AG04450 (cell line): ENCODE data around the gene SLAMF6. TPM values are rescaled to one million over a fixed set of nuclear protein-coding genes. Genes with fewer than 3 reads are reported as not detected.

Experiments used
- CTCF ChIA-PET: fragments of 300-600, 350-600 bp; formaldehyde crosslinking; extraction: SDS; loops from one replicate; lab custom pipeline; 2022; ENCODE audit warnings: antibody characterized with exemption, inconsistent platforms; lab: Charles Lee
- POLR2A ChIA-PET: fragments of 350-600 bp; formaldehyde crosslinking; extraction: SDS; loops from one replicate; lab custom pipeline; 2021; ENCODE audit warnings: antibody characterized with exemption, inconsistent platforms; lab: Yijun Ruan, JAX
- DNase-seq: peaks from one replicate; pipeline ENCODE4 v3.0.0-alpha.2; 2011; ENCODE audit warnings: low read depth, low spot score
- H3K27ac ChIP-seq: one replicate; pipeline ENCODE4 v1.5.1; 2012; ENCODE audit warnings: low read depth, low read length, control low read depth
- H3K27me3 ChIP-seq: one replicate; pipeline ENCODE4 v1.6.0; 2012; ENCODE audit warnings: low read length; ENCODE audit not compliant: control insufficient read depth, insufficient read depth
- H3K4me3 ChIP-seq: 2 replicates; pipeline ENCODE4 v1.5.1; 2011; ENCODE audit warnings: mild to moderate bottlenecking, low read depth, low read length, control low read depth
- H3K9me3 ChIP-seq: 2 replicates; pipeline ENCODE4 v1.5.1; 2012; ENCODE audit warnings: low read length; ENCODE audit not compliant: control insufficient read depth, insufficient read depth
- polyA plus RNA-seq: library from polyadenylated mRNA; depleted of rRNA; stranded (reverse); fragments of >200 nt; gene quantifications from 2 replicates; pipeline ENCODE4 v1.2.3, GENCODE V29; 2011
- TF ChIP-seq, protein P1 (sequence below): IDR thresholded peaks from 2 replicates; pipeline ENCODE4 v1.5.1; 2011; ENCODE audit warnings: low read depth, low read length, control low read depth, inconsistent platforms

SLAMF6 gene
- polyA plus RNA-seq, 1 experiment = not detected

DNA sequence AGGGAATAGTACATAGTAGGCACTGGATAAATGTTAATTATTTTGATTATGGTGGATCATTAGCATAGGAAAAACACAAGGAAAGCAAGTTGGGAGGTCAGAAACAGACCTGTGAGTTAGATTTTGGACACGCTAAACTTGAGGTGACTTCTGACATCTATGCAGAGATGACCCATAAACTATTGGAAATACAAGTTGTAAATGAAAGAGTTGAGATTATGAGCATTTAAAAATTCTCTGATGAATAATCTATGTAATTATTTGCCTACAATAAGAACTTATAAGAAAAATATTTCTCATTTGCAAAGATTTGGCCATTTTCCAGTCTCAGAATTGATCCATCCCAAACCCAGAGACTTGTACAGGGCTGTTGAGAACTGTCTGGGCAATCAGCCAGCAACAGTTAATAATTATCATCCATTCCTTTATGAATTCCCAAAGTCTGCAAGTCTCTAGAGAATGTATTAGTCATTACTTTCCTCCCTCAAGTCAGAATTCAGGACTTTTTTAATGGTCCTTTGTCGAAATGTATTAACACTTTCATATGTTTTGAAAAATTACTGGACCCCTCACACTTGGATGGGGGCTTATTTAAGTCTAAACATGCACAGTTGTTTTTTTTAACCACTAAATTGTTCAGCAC is 19.4 kb upstream of the SLAMF6 start:
- no peaks in the 10 kb centered on the region for H3K9me3 ChIP-seq
- DNase-seq = no peak
- no peaks in the 10 kb centered on the region for H3K27me3 ChIP-seq
- CTCF ChIA-PET = interaction anchor here (0.7 kb wide), 1 partner anchor 1353 kb away, joined by 3 read pairs; no protein-coding TSS in a partner anchor
- TF ChIP-seq, protein P1, sequence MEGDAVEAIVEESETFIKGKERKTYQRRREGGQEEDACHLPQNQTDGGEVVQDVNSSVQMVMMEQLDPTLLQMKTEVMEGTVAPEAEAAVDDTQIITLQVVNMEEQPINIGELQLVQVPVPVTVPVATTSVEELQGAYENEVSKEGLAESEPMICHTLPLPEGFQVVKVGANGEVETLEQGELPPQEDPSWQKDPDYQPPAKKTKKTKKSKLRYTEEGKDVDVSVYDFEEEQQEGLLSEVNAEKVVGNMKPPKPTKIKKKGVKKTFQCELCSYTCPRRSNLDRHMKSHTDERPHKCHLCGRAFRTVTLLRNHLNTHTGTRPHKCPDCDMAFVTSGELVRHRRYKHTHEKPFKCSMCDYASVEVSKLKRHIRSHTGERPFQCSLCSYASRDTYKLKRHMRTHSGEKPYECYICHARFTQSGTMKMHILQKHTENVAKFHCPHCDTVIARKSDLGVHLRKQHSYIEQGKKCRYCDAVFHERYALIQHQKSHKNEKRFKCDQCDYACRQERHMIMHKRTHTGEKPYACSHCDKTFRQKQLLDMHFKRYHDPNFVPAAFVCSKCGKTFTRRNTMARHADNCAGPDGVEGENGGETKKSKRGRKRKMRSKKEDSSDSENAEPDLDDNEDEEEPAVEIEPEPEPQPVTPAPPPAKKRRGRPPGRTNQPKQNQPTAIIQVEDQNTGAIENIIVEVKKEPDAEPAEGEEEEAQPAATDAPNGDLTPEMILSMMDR = no peak
- POLR2A ChIA-PET = no interaction called here
- no peak overlapping the region for H3K4me3 ChIP-seq
- no peak overlapping the region for H3K27ac ChIP-seq

DNA sequence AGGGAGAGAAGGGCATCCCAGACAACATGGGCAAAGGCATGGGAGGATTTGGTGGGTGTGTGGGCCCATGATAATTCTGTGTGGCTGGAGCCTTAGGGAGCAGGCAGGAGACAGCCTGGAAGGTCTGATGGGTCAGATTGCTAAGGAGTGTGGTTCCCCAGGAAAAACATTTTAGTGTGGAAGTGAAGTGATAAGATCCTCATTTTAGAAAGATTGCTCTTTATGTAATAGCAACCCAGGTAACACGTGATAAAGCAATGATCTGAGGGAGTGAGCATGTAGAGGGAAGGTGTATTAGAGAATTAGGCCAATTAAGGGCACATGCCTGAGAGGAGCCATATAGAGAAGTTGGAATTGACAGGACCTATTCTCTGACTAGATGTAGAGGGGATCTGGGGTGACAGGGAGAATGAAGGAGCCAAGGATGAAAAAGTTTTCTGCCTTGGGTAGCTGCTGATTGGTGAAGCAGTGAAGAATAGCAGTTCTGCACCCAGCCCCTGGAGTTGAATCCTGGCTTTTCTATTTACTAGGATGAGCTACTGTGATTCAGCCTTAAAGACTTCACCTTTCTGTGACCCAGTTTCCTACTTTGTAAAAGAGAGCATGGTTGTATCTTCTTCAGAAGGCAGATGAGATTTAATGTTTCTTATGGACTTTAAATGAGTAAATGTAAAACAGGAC is 18.7 kb upstream of the SLAMF6 start:
- Histone ChIP-seq H3K9me3 (no peaks in the 10 kb centered on the region), H3K27ac (no peak overlapping the region), H3K4me3 (no peak overlapping the region), H3K27me3 (no peaks in the 10 kb centered on the region)
- ChIA-PET POLR2A (no interaction called here), CTCF (no interaction called here)
- TF ChIP-seq, protein P1 = no peak
- no peak for DNase-seq

DNA sequence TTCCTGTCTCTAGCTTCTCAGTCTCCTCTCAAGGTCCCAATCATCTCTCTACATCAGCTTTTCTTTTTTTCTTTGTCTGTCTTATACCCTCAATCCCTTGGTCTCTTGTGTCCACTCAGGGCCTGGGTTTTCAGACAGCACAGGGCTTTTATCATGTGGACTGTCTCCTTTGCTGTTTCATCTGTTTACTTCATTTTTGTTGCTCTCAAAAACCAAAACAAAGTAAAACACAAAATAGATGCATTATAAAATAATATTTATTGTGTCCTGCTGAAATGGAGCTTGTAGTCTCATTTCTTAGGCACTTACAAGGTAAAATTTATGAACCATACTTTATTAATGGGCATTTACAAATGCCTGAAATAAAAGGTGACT is 17.8 kb upstream of the SLAMF6 start:
- POLR2A ChIA-PET = no interaction called here
- no peak overlapping the region for H3K4me3 ChIP-seq

DNA sequence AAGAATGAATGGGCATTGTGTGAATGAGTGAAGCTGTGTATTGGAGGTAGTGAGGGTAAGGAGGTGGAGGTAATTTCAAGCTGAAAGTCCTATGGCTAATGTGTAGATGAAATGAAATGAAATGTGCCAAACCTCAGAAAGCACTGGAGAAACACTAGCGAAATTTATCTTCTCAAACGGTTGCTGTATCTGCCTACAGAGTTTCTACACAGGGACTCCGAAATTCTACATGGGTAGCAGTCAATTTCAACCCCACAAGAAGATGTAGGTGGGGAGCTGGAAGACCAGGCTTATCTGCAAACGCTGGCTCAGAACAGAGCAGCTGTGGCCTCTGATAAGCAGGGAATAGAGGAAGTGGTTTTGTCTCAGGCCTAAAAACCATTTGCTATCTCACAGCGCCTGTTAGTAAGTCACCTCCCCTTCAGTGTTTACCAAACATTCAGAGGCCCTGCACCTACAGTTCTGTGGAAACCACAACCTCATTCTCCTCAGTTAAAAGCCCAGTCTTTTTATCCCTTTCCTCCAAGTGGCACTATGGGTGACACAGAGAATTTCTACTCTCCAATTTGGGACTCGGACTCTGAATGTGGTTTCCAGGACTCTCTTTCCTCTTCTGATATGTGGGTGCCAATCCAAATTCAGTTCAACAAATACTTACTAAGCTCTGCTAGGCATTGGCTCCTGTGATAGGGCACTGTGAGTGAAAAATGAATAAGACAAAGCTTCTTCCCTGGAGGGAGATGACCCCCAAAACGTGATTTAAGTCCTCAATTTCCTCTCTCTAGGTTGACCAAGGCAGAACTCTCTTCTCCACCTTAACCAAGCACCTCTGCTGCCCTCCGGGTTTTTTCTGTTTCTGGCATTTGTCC is 17.2 kb upstream of the SLAMF6 start:
- POLR2A ChIA-PET = no interaction called here
- TF ChIP-seq, protein P1 = no peak
- CTCF ChIA-PET = no interaction called here

More for the DNA sequence above, 17.8 kb upstream of the SLAMF6 start:
- no peak for DNase-seq
- H3K9me3 ChIP-seq = no peaks in the 10 kb centered on the region
- no peaks in the 10 kb centered on the region for H3K27me3 ChIP-seq
- TF ChIP-seq, protein P1 = no peak
- no peak overlapping the region for H3K27ac ChIP-seq
- CTCF ChIA-PET = no interaction called here

DNA sequence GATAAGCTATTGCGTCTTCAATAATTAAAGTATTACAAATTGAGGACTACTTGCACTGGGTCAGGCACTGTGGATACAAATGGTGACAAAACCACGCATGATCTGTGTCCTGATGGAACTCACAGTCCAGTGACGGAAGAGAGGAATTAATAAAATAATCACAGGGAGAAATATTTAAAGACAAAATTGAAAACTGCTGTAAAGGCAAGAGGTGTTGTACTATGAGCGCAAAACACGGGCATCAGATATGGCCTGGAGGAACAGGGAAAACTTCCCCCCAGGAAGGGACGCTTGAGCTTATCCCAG is 16.6 kb upstream of the SLAMF6 start:
- Histone ChIP-seq H3K27ac (no peak overlapping the region), H3K9me3 (no peaks in the 10 kb centered on the region), H3K27me3 (no peaks in the 10 kb centered on the region), H3K4me3 (no peak overlapping the region)
- ChIA-PET POLR2A (no interaction called here), CTCF (no interaction called here)
- TF ChIP-seq, protein P1 = no peak
- no peak for DNase-seq

More for the DNA sequence above, 17.2 kb upstream of the SLAMF6 start:
- H3K27me3 ChIP-seq = no peaks in the 10 kb centered on the region
- H3K9me3 ChIP-seq = no peaks in the 10 kb centered on the region
- H3K4me3 ChIP-seq = no peak overlapping the region
- no peak for DNase-seq
- no peak overlapping the region for H3K27ac ChIP-seq
